ENCODE data around the gene PGAM2. TPM values are rescaled to one million over a fixed set of nuclear protein-coding genes. Genes with fewer than 3 reads are reported as not detected.

PGAM2 gene
- total RNA-seq, 2 experiments from 2014 or later = 0.69 to 0.80 TPM

GRCh38 chr7:44112231-44112996, 47.0 kb upstream of the PGAM2 start:
- BruUV-seq (replicated peaks) = no TSS peak
- H3K9me2 ChIP-seq (ENCODE audit: insufficient read depth, low read length) = no peaks in the 10 kb centered on the region
- intact Hi-C loops (cut with micrococcal nuclease; ENCODE audit: unreplicated experiment) = no loop called here
- H3K36me3 ChIP-seq (ENCODE audit: insufficient read depth, low read length) = peaks cover 67% of the 10 kb centered on the region
- no peak overlapping the region for H3K4me2 ChIP-seq (ENCODE audit: low read length)
- ChIA-PET CTCF (ENCODE audit: unreplicated experiment) (no interaction called here), POLR2A (interaction anchor here (1.3 kb wide), 1 partner anchor 13 kb away, joined by 3 read pairs; no protein-coding TSS in a partner anchor)
- H3K27ac ChIP-seq (ENCODE audit: low read depth, low read length, poor library complexity, severe bottlenecking) = no peak overlapping the region
- H4K20me1 ChIP-seq (ENCODE audit: insufficient read depth, low read length) = no peaks in the 10 kb centered on the region
- H2AFZ ChIP-seq (ENCODE audit: low read length) = no peak overlapping the region
- H3K79me2 ChIP-seq (ENCODE audit: insufficient read depth, low read depth, low read length) = no peaks in the 10 kb centered on the region
- H3K9me3 ChIP-seq (ENCODE audit: low read length) = no peaks in the 10 kb centered on the region
- TF ChIP-seq EZH2phosphoT487 (IDR thresholded peaks at IDR 0.05; ENCODE audit: borderline replicate concordance, low read depth, low read length) (no peak), CTCF (conservative IDR thresholded peaks at IDR 0.05; ENCODE audit: low read length) (no peak)
- no peak overlapping the region for H3K4me3 ChIP-seq (ENCODE audit: low read depth, low read length, poor library complexity, severe bottlenecking)
- H3K4me1 ChIP-seq (ENCODE audit: insufficient read depth, low read length, poor library complexity, severe bottlenecking) = peaks cover 10% of the 10 kb centered on the region
- DNase-seq (ENCODE audit: low spot score) = no peak

GRCh38 chr7:44111761-44112160, 46.4 kb upstream of the PGAM2 start:
- TF ChIP-seq CTCF (conservative IDR thresholded peaks at IDR 0.05; ENCODE audit: low read length) = no peak
- no peak for TF ChIP-seq EZH2phosphoT487 (IDR thresholded peaks at IDR 0.05; ENCODE audit: borderline replicate concordance, low read depth, low read length)
- Histone ChIP-seq H3K4me2 (ENCODE audit: low read length) (no peak overlapping the region), H3K9me3 (ENCODE audit: low read length) (no peaks in the 10 kb centered on the region), H4K20me1 (ENCODE audit: insufficient read depth, low read length) (no peaks in the 10 kb centered on the region), H3K4me3 (ENCODE audit: low read depth, low read length, poor library complexity, severe bottlenecking) (no peak overlapping the region), H2AFZ (ENCODE audit: low read length) (no peak overlapping the region), H3K9me2 (ENCODE audit: insufficient read depth, low read length) (no peaks in the 10 kb centered on the region), H3K4me1 (ENCODE audit: insufficient read depth, low read length, poor library complexity, severe bottlenecking) (peaks cover 10% of the 10 kb centered on the region), H3K27ac (ENCODE audit: low read depth, low read length, poor library complexity, severe bottlenecking) (no peak overlapping the region), H3K79me2 (ENCODE audit: insufficient read depth, low read depth, low read length) (no peaks in the 10 kb centered on the region), H3K36me3 (ENCODE audit: insufficient read depth, low read length) (peaks cover 60% of the 10 kb centered on the region)
- BruUV-seq (replicated peaks) = no TSS peak
- ChIA-PET CTCF (ENCODE audit: unreplicated experiment) (interaction anchor here (0.6 kb wide), 1 partner anchor 639 kb away, joined by 5 read pairs; no protein-coding TSS in a partner anchor), POLR2A (interaction anchor here (1.3 kb wide), 1 partner anchor 14 kb away, joined by 3 read pairs; no protein-coding TSS in a partner anchor)
- intact Hi-C loops (cut with micrococcal nuclease; ENCODE audit: unreplicated experiment) = no loop called here
- peak; percentile 41 for DNase-seq (ENCODE audit: low spot score)
